Mesothelial cell of epicardium (in vitro differentiated cells): ENCODE results near the gene PTPRG. TPM values are rescaled to one million over a fixed set of nuclear protein-coding genes. Genes with fewer than 3 reads are reported as not detected.

Source experiments
- DNase-seq, 2 experiments: peaks; one replicate each; pipeline ENCODE4 v3.0.0; 2021; ENCODE audit warnings: low spot score in 2 of 2; ENCODE audit not compliant: unreplicated experiment in 2 of 2
- H3K27ac Mint-ChIP-seq: 2 replicates; pipeline ENCODE4 v1.8.0; 2021; ENCODE audit warnings: mixed read lengths
- H3K27me3 Mint-ChIP-seq: 2 replicates; pipeline ENCODE4 v1.8.0; 2021; ENCODE audit warnings: low read depth, mixed read lengths
- H3K36me3 Mint-ChIP-seq: 2 replicates; pipeline ENCODE4 v1.8.0; 2021; ENCODE audit warnings: mixed read lengths
- H3K4me1 Mint-ChIP-seq: 2 replicates; pipeline ENCODE4 v1.8.0; 2021; ENCODE audit warnings: mixed read lengths
- H3K4me3 Mint-ChIP-seq: 2 replicates; pipeline ENCODE4 v1.8.0; 2021; ENCODE audit warnings: mild to moderate bottlenecking, moderate library complexity, mixed read lengths
- H3K9me3 Mint-ChIP-seq: 2 replicates; pipeline ENCODE4 v1.8.0; 2021; ENCODE audit warnings: mixed read lengths
- CTCF ChIP-seq: fragments of 200-600 bp; sonication (generic); IDR thresholded peaks from one replicate; pipeline ENCODE4 v1.5.0; 2021; ENCODE audit warnings: antibody characterized with exemption; ENCODE audit not compliant: unreplicated experiment
- total RNA-seq: library from RNA; stranded (reverse); gene quantifications from 3 replicates; pipeline ENCODE4 v1.2.1, GENCODE V29; 2021

The PTPRG gene
- 33.2 to 40.4 TPM (median 36.3 TPM) in 3 replicates for total RNA-seq

DNA sequence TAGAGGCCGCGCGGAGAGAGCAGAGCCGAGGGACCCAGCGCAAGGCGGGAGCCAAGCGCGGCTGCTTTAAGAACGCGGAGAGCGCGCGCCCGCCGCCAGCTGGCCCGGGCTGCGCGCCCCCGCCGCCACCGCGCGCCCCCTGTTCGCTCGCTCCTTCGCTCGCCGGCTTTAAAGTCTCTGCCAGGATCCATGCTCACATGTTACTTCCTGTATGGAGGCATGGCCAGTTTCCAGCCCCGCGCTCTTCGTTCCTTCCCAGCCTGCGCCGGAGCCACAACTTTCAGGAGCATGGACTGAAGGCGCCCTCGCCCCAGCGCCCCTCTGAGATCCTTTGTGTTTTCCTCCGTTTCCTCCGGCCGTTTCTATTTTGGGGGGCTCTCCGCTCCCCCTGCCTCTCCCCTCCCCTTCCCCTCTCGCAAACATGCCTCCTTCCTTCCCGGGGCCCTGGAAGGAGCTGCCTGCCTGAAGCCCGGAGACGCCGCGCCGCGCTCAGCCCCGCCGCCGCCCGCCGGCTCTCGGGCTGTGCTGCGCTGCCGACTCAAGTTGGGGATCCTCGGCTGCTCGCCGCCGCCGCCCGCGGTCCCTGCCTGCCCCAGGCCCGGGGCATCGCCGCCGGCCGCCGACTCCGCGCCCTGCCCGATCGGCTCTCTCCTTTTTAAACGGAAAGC, at the start of gene PTPRG:
TSS of gene PTPRG (plus strand) at position 198 of the 668 bp plus-strand sequence. CDS start 717 bp downstream, outside the sequence.
- no peak for TF ChIP-seq CTCF
- DNase-seq, result peak; percentile 75 to 90
- peaks cover 21% of the 10 kb centered on the region for H3K27me3 Mint-ChIP-seq
- H3K4me1 Mint-ChIP-seq, result peaks cover 25% of the 10 kb centered on the region
- no peaks in the 10 kb centered on the region for H3K36me3 Mint-ChIP-seq
- H3K27ac Mint-ChIP-seq, result peak within 1 kb of the TSS; percentile 97
- peak within 1 kb of the TSS; percentile 87 for H3K4me3 Mint-ChIP-seq
- peaks cover 5% of the 10 kb centered on the region for H3K9me3 Mint-ChIP-seq

GRCh38 chr3:61518590-61518989, 42.8 kb upstream of the PTPRG start:
- H3K27me3 Mint-ChIP-seq, result no peaks in the 10 kb centered on the region
- no peak for DNase-seq
- no peaks in the 10 kb centered on the region for H3K36me3 Mint-ChIP-seq
- TF ChIP-seq CTCF, result no peak
- H3K4me1 Mint-ChIP-seq, result peaks cover 11% of the 10 kb centered on the region
- H3K9me3 Mint-ChIP-seq, result peaks cover 22% of the 10 kb centered on the region
- no peak overlapping the region for H3K27ac Mint-ChIP-seq
- no peak overlapping the region for H3K4me3 Mint-ChIP-seq

DNA sequence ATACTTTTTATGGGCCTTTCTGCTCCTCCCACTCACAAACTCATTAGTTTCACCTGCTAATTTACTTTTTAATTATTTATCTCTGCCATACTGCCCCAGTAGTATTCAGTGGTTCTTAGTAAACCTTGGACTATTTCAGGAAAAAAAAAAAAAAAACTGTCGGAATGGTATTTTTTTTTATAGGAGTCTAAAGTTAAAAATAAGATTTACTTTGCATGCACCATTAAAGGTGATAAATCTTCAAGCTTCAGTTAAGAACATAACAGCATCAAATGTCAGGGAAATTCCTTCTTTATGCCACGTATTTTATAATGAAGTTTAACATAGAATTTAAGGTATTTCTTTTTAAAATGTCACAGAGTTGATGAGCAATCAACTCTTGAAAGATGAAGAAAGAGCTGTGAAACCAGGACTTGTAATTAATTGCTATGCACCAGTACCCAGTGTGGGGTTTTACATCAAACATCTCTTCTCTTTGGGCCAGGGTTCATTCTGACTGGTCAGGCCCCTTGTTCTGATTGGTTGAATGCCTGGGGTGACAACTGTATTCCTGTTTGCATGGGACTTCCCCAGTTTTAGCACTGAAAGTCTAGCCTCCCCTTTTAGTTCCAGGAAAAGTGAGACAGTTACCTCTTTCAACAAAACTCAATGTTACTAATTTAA, 40.3 kb upstream of the PTPRG start:
- no peak overlapping the region for H3K4me3 Mint-ChIP-seq
- no peak for DNase-seq
- no peak overlapping the region for H3K27ac Mint-ChIP-seq
- no peak for TF ChIP-seq CTCF
- H3K4me1 Mint-ChIP-seq, result peaks cover 11% of the 10 kb centered on the region
- H3K27me3 Mint-ChIP-seq, result no peaks in the 10 kb centered on the region
- H3K36me3 Mint-ChIP-seq, result no peaks in the 10 kb centered on the region
- peaks cover 13% of the 10 kb centered on the region for H3K9me3 Mint-ChIP-seq

- no peak for TF ChIP-seq CTCF
- Mint-ChIP-seq H3K9me3 (peaks cover 7% of the 10 kb centered on the region), H3K4me1 (peaks cover 11% of the 10 kb centered on the region), H3K36me3 (no peaks in the 10 kb centered on the region), H3K27me3 (no peaks in the 10 kb centered on the region), H3K27ac (peak overlapping the region; percentile 15), H3K4me3 (no peak overlapping the region)
- DNase-seq, result no peak
These were observed 39.3 kb upstream of the PTPRG start for GRCh38 chr3:61522060-61522459.

DNA sequence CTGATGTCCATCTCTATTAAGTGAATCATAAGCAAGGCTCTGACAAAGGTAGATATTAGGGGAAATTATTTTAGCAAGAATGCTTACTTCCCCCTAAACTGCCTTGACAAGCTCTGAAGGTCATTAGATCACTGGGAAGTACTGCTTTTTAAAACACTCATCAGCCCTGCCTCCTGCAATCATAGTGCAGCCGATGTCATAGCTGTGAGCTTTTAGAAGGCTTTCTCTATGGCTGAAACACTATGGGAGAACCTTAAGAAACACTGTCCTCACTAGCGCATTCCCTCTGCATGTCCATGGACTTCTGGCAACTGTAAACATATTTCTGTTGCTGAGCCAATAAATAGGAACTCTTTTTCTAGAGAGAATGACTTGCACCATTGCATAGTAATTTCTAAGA, 38.7 kb upstream of the PTPRG start:
- Mint-ChIP-seq H3K9me3 (peaks cover 4% of the 10 kb centered on the region), H3K4me3 (no peak overlapping the region), H3K27ac (no peak overlapping the region), H3K27me3 (no peaks in the 10 kb centered on the region), H3K4me1 (peaks cover 11% of the 10 kb centered on the region), H3K36me3 (no peaks in the 10 kb centered on the region)
- no peak for DNase-seq
- TF ChIP-seq CTCF, result no peak
